ENCODE results near the gene AQP7.

The AQP7 gene

GRCh38 chr9:33440609-33441008, 38.2 kb upstream of the AQP7 start:
- Histone ChIP-seq H3K4me1 (ENCODE audit: control insufficient read depth in 1 of 2, insufficient read depth in 1 of 2, low read depth in 1 of 2, low read length in 1 of 2) (no peaks in the 10 kb centered on the region), H3K27me3 (peaks cover 17% of the 10 kb centered on the region), H3K4me3 (ENCODE audit: low read depth in 1 of 2, low read length in 1 of 2) (no peak overlapping the region), H3K27ac (no peak overlapping the region), H3K36me3 (no peaks in the 10 kb centered on the region), H3K9me3 (no peaks in the 10 kb centered on the region)
- TF ChIP-seq CTCF (IDR thresholded peaks at IDR 0.05): no peak

DNA sequence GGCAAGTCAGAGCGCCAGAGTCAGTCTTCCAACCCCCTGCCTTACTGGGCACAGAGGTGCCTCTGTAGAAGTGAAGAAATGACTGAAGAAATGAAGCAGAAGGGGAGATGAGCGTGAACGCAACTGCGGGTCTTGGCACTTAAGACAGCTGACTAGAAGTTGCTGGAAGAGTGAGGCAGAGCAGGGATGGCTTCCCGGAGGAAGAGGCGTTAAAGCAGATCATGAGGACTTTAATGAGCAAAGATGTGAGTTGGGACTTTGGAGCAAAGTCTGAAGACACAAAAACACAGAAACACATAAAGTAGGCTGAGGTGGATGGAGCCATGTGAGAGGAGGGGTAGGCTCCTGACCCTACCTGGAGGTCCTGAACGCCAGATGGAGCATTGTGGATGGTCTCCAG, 37.8 kb upstream of the AQP7 start:
- H3K27me3 ChIP-seq: peaks cover 12% of the 10 kb centered on the region
- H3K36me3 ChIP-seq: no peaks in the 10 kb centered on the region
- H3K9me3 ChIP-seq: no peaks in the 10 kb centered on the region
- no peaks in the 10 kb centered on the region for H3K4me1 ChIP-seq (ENCODE audit: control insufficient read depth in 1 of 2, insufficient read depth in 1 of 2, low read depth in 1 of 2, low read length in 1 of 2)
- no peak for TF ChIP-seq CTCF (IDR thresholded peaks at IDR 0.05)
- H3K4me3 ChIP-seq (ENCODE audit: low read depth in 1 of 2, low read length in 1 of 2): no peak overlapping the region
- H3K27ac ChIP-seq: no peak overlapping the region

GRCh38 chr9:33439731-33440130, 37.4 kb upstream of the AQP7 start:
- Histone ChIP-seq H3K27me3 (peaks cover 10% of the 10 kb centered on the region), H3K36me3 (no peaks in the 10 kb centered on the region), H3K4me3 (ENCODE audit: low read depth in 1 of 2, low read length in 1 of 2) (no peak overlapping the region), H3K4me1 (ENCODE audit: control insufficient read depth in 1 of 2, insufficient read depth in 1 of 2, low read depth in 1 of 2, low read length in 1 of 2) (no peaks in the 10 kb centered on the region), H3K9me3 (no peaks in the 10 kb centered on the region), H3K27ac (no peak overlapping the region)
- no peak for TF ChIP-seq CTCF (IDR thresholded peaks at IDR 0.05)

- Histone ChIP-seq H3K9me3 (no peaks in the 10 kb centered on the region), H3K36me3 (no peaks in the 10 kb centered on the region), H3K27ac (no peak overlapping the region), H3K27me3 (peaks cover 10% of the 10 kb centered on the region), H3K4me3 (ENCODE audit: low read depth in 1 of 2, low read length in 1 of 2) (no peak overlapping the region), H3K4me1 (ENCODE audit: control insufficient read depth in 1 of 2, insufficient read depth in 1 of 2, low read depth in 1 of 2, low read length in 1 of 2) (no peaks in the 10 kb centered on the region)
- TF ChIP-seq CTCF (IDR thresholded peaks at IDR 0.05): no peak
Measured at GRCh38 chr9:33438926-33439680, 36.7 kb upstream of the AQP7 start.

- TF ChIP-seq CTCF (IDR thresholded peaks at IDR 0.05): no peak
- Histone ChIP-seq H3K36me3 (no peaks in the 10 kb centered on the region), H3K4me3 (ENCODE audit: low read depth in 1 of 2, low read length in 1 of 2) (no peak overlapping the region), H3K27ac (no peak overlapping the region), H3K4me1 (ENCODE audit: control insufficient read depth in 1 of 2, insufficient read depth in 1 of 2, low read depth in 1 of 2, low read length in 1 of 2) (no peaks in the 10 kb centered on the region), H3K27me3 (peaks cover 10% of the 10 kb centered on the region), H3K9me3 (no peaks in the 10 kb centered on the region)
Measured at GRCh38 chr9:33437898-33438297, 35.5 kb upstream of the AQP7 start.
